Esophagus squamous epithelium (tissue), 5 donors: Measurements from ENCODE around the gene CHIC2. TPM values are rescaled to one million over a fixed set of nuclear protein-coding genes. Genes with fewer than 3 reads are reported as not detected.

Experiments used
- DNase-seq: peaks from one replicate; lab custom pipeline; 2025; lab: John Stamatoyannopoulos, UW
- H3K27ac ChIP-seq, 4 donors: fragments of 200-600 bp; sonication (generic); one replicate each; pipeline ENCODE4 v1.5.1; 2016 to 2019; ENCODE audit warnings: mild to moderate bottlenecking in 1 of 4
- H3K27me3 ChIP-seq, 4 donors: fragments of 200-600 bp; sonication (generic); 1 replicate in 3 of 4; 2 replicates in 1 of 4; pipeline versions ENCODE4 v1.5.1 to v1.6.0; 2017 to 2021; ENCODE audit warnings: antibody characterized with exemption in 1 of 4
- H3K36me3 ChIP-seq, 3 donors: fragments of 200-600 bp; sonication (generic); one replicate each; pipeline ENCODE4 v1.5.1; 2016 to 2019
- H3K4me1 ChIP-seq, 3 donors: fragments of 200-600 bp; sonication (generic); one replicate each; pipeline ENCODE4 v1.5.1; 2017 to 2019
- H3K4me3 ChIP-seq, 4 donors: fragments of 200-600 bp; sonication (generic); 1 replicate in 3 of 4; 2 replicates in 1 of 4; pipeline ENCODE4 v1.5.1; 2016 to 2019; ENCODE audit warnings: mild to moderate bottlenecking in 2 of 4, moderate library complexity in 1 of 4
- H3K9me3 ChIP-seq, 3 donors: fragments of 200-600 bp; sonication (generic); one replicate each; pipeline ENCODE4 v1.5.1; 2016 to 2019
- POLR2A ChIP-seq, 4 donors: fragments of 450-650 bp; IDR thresholded peaks; one replicate each; pipeline ENCODE4 v1.6.1; 2017; ENCODE audit warnings: antibody characterized with exemption in 4 of 4, mild to moderate bottlenecking in 4 of 4, moderate library complexity in 3 of 4
- WGBS, 2 donors: methylation state at CpG; one replicate each; pipeline ENCODE4 v1.1.5; 2018; 5-methylcytosine and 5-hydroxymethylcytosine counted together
- intact Hi-C: fragments of 100-400 bp; cut with DNase I; formaldehyde crosslinking; loops from one replicate; pipeline ENCODE4 v1.15.0; 2022
- total RNA-seq, 4 donors: library from RNA; depleted of rRNA; stranded (reverse); fragments of >200 nt; gene quantifications; one replicate each; pipeline ENCODE4 v1.1.0, GENCODE V29; 2016
- TF ChIP-seq, protein P1 (sequence below), 6 experiments: fragments of 450-650 bp in 4 of 6; fragments of 200-600 bp in 2 of 6; sonication (generic) in 2 of 6; IDR thresholded peaks; one replicate each; pipeline ENCODE4 v1.5.1; 2016 to 2019; ENCODE audit warnings: antibody characterized with exemption in 6 of 6, mild to moderate bottlenecking in 4 of 6, moderate library complexity in 4 of 6
- donor health status: DM: yes; HTN: yes; CAD: no.

The CHIC2 gene
- total RNA-seq, 4 donors from 2014 or later = 40.4 to 56.0 (median 44.7) TPM

DNA sequence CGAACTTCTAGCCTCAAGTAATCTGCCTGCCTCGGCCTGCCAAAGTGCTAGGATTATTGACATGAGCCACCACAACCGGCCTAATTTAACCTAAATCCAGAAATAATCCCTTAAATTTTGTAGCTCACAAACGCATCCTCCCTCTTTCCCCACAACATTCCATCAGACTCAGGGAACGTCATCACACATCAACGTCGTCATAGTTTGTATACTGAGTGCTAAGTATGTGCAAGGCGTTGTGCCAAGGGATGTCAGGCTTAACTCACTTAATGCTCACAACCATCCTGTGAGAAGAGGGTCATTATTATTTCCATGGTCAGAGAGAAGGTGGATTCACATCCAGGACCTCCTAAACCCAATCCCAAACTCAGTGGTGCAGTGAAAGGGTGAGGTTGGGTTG lies 26.0 kb upstream of the CHIC2 start:
- H3K36me3 ChIP-seq = no peaks in the 10 kb centered on the region
- intact Hi-C loops = loop anchor here (10.0 kb wide), 1 partner anchor 114 kb away; no protein-coding TSS in a partner anchor
- H3K4me1 ChIP-seq = peaks cover 0 to 36% (median 12%) of the 10 kb centered on the region in 3 donors
- no peak overlapping the region for H3K4me3 ChIP-seq
- 88 to 94% methylated on average over 8 of the region's 8 CpGs for WGBS, 2 donors
- no peak for DNase-seq
- H3K27me3 ChIP-seq = peaks cover 0 to 65% (median 7%) of the 10 kb centered on the region in 4 donors
- TF ChIP-seq POLR2A (IDR thresholded peaks at IDR 0.05) = no peak
- TF ChIP-seq, protein P1, sequence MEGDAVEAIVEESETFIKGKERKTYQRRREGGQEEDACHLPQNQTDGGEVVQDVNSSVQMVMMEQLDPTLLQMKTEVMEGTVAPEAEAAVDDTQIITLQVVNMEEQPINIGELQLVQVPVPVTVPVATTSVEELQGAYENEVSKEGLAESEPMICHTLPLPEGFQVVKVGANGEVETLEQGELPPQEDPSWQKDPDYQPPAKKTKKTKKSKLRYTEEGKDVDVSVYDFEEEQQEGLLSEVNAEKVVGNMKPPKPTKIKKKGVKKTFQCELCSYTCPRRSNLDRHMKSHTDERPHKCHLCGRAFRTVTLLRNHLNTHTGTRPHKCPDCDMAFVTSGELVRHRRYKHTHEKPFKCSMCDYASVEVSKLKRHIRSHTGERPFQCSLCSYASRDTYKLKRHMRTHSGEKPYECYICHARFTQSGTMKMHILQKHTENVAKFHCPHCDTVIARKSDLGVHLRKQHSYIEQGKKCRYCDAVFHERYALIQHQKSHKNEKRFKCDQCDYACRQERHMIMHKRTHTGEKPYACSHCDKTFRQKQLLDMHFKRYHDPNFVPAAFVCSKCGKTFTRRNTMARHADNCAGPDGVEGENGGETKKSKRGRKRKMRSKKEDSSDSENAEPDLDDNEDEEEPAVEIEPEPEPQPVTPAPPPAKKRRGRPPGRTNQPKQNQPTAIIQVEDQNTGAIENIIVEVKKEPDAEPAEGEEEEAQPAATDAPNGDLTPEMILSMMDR (IDR thresholded peaks at IDR 0.05) = no peak
- H3K27ac ChIP-seq = no peak overlapping the region
- no peaks in the 10 kb centered on the region for H3K9me3 ChIP-seq

DNA sequence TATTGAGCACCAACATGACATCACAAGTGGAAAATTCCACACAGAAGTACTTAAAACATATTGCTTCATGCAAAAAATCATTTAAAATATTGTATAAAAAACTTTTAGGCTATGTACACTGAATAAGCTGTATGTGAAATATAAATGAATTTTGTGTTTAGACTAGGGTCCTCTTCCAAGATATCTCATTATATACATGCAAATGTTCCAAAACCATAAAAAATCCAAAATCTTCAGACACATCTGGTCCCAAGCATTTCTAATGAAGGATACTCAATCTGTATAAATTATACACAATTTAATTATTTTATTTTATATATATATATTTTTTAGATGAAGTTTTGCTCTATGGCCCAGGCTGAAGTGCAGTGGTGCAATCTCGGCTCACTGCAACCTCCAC lies 25.5 kb upstream of the CHIC2 start:
- Histone ChIP-seq H3K27ac (no peak overlapping the region), H3K36me3 (no peaks in the 10 kb centered on the region), H3K4me1 (peaks cover 0 to 41% (median 12%) of the 10 kb centered on the region in 3 donors), H3K27me3 (peaks cover 0 to 60% (median 2%) of the 10 kb centered on the region in 4 donors), H3K4me3 (no peak overlapping the region), H3K9me3 (no peaks in the 10 kb centered on the region)
- DNase-seq = no peak
- intact Hi-C loops = loop anchor here (10.0 kb wide), 1 partner anchor 115 kb away; no protein-coding TSS in a partner anchor
- 95% methylated on average over 1 of the region's 1 CpG for WGBS, 2 donors
- TF ChIP-seq, protein P1 (IDR thresholded peaks at IDR 0.05) = no peak
- TF ChIP-seq POLR2A (IDR thresholded peaks at IDR 0.05) = no peak

DNA sequence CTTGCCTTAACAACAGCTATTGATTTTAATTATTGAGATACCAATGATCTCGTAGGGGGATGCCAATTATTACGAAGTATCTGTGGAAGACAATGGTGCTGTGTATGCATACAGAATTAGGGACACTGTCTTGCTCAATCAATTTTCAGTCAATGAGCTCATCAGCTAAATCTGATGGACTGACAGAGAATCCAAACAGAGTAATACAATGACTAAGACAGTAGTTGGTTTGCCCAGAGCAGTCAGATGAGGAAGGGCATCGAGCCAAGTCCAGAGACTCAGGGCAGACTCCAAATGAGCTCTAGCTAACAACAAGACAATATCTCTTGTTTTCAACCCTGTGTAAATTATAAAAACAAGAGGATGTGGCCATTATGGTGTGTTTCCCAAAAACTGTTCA lies 20.9 kb upstream of the CHIC2 start:
- Histone ChIP-seq H3K27ac (no peak overlapping the region), H3K36me3 (no peaks in the 10 kb centered on the region), H3K4me1 (peaks cover 0 to 17% (median 7%) of the 10 kb centered on the region in 3 donors), H3K4me3 (no peak overlapping the region), H3K9me3 (no peaks in the 10 kb centered on the region), H3K27me3 (peaks cover 0 to 14% (median 0%) of the 10 kb centered on the region in 4 donors)
- WGBS, 2 donors = 53 to 60% methylated on average over 3 of the region's 3 CpGs
- DNase-seq = no peak
- intact Hi-C loops = no loop called here
- no peak for TF ChIP-seq POLR2A (IDR thresholded peaks at IDR 0.05)
- TF ChIP-seq, protein P1 (IDR thresholded peaks at IDR 0.05) = no peak

DNA sequence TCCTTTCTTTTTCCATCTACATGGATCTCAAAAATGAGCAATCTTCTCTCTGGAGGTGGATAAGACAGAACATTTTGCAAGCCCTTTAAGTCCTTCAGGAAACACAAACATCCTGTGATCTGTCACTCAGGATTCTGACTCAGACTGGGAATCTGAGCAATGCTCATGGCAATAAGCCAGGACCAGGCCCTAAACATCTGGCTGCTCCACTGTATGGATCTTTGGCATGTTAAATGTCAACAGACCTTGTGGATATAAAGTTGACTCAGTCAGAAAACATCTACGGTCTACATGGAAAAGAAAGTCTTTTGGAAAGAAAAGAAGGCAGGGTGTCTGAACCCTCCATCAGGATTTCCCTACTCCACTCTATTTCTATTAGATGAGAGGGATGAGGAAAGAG lies 17.8 kb upstream of the CHIC2 start:
- H3K27me3 ChIP-seq = no peaks in the 10 kb centered on the region
- TF ChIP-seq, protein P1 (IDR thresholded peaks at IDR 0.05) = no peak
- no peak for TF ChIP-seq POLR2A (IDR thresholded peaks at IDR 0.05)
- H3K4me1 ChIP-seq = peaks cover 0 to 17% (median 7%) of the 10 kb centered on the region in 3 donors
- no peak for DNase-seq
- WGBS, 2 donors = 12 to 17% methylated on average over 1 of the region's 1 CpG
- H3K4me3 ChIP-seq = no peak overlapping the region
- no peaks in the 10 kb centered on the region for H3K36me3 ChIP-seq
- intact Hi-C loops = no loop called here
- peak overlapping the region in 2 of 4 donors; percentile 5 to 32 for H3K27ac ChIP-seq
- H3K9me3 ChIP-seq = no peaks in the 10 kb centered on the region

DNA sequence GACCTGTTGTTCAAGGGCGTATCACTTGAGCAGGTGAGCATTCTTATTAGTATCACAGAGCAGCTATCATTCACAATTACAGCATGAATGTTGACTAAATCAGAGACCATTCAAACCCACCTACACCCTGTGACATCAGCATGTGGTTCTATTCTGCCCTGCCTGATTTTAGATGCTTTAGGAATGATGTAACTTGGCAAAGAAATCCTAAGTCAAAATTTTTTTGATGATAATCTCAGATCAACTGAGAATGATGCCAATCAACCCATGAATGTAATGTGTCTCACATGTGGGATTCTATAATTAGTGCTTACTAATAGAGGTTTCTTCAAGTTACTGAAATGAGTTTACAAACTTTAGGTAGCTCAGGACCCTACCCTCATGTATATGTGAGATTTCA lies 13.4 kb upstream of the CHIC2 start:
- 71 to 90% methylated on average over 1 of the region's 1 CpG for WGBS, 2 donors
- Histone ChIP-seq H3K9me3 (no peaks in the 10 kb centered on the region), H3K27ac (no peak overlapping the region), H3K4me1 (peaks cover 0 to 9% (median 7%) of the 10 kb centered on the region in 3 donors), H3K36me3 (no peaks in the 10 kb centered on the region), H3K4me3 (no peak overlapping the region), H3K27me3 (no peaks in the 10 kb centered on the region)
- TF ChIP-seq, protein P1 (IDR thresholded peaks at IDR 0.05) = no peak
- no peak for TF ChIP-seq POLR2A (IDR thresholded peaks at IDR 0.05)
- no peak for DNase-seq
- intact Hi-C loops = no loop called here
